GM23248 (cell line): ENCODE results near the gene MEFV.

Experiments used
- EZH2 ChIP-seq: fragments of 200-600 bp; sonication (generic); IDR thresholded peaks from 2 replicates; pipeline ENCODE4 v1.6.1; 2018; ENCODE audit warnings: antibody characterized with exemption, mild to moderate bottlenecking; ENCODE audit not compliant: insufficient read depth, poor library complexity, severe bottlenecking
- EZH2phosphoT487 ChIP-seq: fragments of 200-600 bp; sonication (generic); IDR thresholded peaks from 2 replicates; pipeline ENCODE4 v1.6.1; 2018; ENCODE audit warnings: antibody characterized with exemption, moderate library complexity, mild to moderate bottlenecking, low read depth; ENCODE audit not compliant: insufficient read depth

DNA sequence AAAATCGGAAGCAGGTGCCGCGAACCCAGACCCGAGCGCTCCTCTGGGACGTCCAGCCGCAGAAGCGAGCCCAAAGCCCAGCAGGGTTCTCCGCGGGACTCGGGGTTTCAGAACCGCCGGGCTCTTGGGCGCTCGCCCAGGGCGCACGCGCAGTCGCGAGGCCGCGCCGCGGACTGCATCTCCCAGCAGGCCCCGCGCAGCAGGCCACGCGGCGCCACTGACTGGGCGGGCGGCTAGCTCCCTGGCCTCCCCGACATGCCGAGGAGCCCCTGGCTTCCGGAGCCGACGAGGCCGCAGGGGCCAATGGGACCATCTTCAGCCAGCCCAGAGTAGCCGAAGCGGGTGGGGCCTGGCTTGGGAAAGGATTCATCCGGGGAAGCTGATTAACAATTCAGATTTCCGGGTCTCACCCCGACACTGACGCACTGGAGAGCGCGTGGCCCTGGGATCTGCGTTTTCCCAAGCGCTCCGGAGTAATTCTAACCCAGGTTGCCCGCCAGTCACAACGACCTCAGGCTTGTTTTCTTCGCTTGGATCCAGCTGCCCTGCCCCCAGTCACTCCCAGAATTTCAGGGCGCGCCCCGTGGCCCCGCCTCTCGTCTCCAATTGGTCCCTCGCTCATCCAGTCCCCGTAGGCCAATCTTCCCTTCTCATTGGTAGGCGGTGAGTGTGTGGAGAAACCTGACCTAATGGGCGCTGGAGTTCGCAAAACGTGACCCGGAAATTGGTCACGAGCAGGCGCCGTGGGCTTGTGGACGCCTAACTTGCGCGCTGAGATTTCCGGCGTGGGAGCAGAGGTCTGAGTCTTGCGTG lies 26.5 kb upstream of the MEFV start, which contains the start of gene ZNF263:
- TF ChIP-seq EZH2phosphoT487 = no peak
- TF ChIP-seq EZH2 = no peak
